ENCODE measurements around the gene GNB1.

DNA sequence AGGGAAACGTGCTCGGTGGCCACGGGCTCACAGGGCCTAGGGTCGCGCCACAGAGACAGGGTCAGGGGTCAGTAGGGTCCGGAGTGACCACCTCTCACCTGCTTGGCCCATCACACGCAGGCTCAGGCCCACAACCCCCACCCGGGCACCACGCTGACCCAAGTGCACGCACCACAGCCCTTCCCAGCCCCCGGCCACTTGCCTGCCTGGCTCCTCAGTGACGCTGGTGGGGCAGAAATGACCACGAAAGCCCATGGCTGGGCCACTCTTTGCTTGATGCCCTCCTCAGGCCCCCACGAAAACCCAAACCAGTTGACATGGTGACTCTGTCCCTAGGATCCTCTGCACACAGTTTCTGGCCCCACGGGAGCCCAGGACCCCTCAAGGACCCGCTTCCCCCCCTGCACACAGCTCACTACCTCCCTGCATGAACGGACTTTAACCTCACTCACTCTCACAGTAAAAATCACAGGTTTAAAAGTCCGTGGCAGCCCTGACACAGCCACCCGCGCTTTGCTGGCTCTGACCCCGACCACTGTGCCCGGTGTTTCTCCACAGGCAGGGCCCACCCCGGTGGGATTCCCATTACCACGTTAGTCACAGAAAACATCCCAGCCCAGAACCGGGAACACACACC, 133.3 kb downstream of the GNB1 start:
- no peak for TF ChIP-seq CTCF (IDR thresholded peaks at IDR 0.05 in 2 of 3, conservative IDR thresholded peaks at IDR 0.05 in 1 of 3; ENCODE audit: control insufficient read depth in 2 of 3, extremely low read depth in 1 of 3, insufficient read depth in 1 of 3, low read depth in 3 of 3, low read length in 3 of 3)
- TF ChIP-seq ZNF384 (IDR thresholded peaks at IDR 0.05; ENCODE audit: borderline replicate concordance, low read depth, low read length), result no peak
- TF ChIP-seq, protein P1, sequence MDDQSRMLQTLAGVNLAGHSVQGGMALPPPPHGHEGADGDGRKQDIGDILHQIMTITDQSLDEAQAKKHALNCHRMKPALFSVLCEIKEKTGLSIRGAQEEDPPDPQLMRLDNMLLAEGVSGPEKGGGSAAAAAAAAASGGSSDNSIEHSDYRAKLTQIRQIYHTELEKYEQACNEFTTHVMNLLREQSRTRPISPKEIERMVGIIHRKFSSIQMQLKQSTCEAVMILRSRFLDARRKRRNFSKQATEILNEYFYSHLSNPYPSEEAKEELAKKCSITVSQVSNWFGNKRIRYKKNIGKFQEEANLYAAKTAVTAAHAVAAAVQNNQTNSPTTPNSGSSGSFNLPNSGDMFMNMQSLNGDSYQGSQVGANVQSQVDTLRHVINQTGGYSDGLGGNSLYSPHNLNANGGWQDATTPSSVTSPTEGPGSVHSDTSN (IDR thresholded peaks at IDR 0.05; ENCODE audit: insufficient replicate concordance, low read depth, low read length), result no peak
- no peak for TF ChIP-seq NRF1 (conservative IDR thresholded peaks at IDR 0.05; ENCODE audit: low read depth, low read length)
- TF ChIP-seq ZNF622 (IDR thresholded peaks at IDR 0.05), result no peak
- no peak for TF ChIP-seq ELK1 (IDR thresholded peaks at IDR 0.05; ENCODE audit: low read depth, low read length)
- TF ChIP-seq POLR2AphosphoS2 (IDR thresholded peaks at IDR 0.05; ENCODE audit: low read depth, low read length), result no peak
- TF ChIP-seq BMI1 (IDR thresholded peaks at IDR 0.05; ENCODE audit: borderline replicate concordance), result no peak
- TF ChIP-seq MAX (IDR thresholded peaks at IDR 0.05; ENCODE audit: low read depth, low read length), result no peak
- no peak for TF ChIP-seq RFX5 (IDR thresholded peaks at IDR 0.05; ENCODE audit: low read depth, low read length)

Data from GM12878 (cell line).